Ishikawa (cell line): ENCODE measurements around the gene TPT1.

ENCODE experiments used
- CEBPB ChIP-seq: IDR thresholded peaks from 2 replicates; pipeline ENCODE4 v1.6.1; 2012
- CREB1 ChIP-seq: IDR thresholded peaks from 2 replicates; pipeline ENCODE4 v1.6.1; 2012; ENCODE audit warnings: low read depth
- EGR1 ChIP-seq: IDR thresholded peaks from 2 replicates; pipeline ENCODE4 v1.6.1; 2012
- EP300 ChIP-seq: IDR thresholded peaks from 2 replicates; pipeline ENCODE4 v1.6.1; 2012; ENCODE audit warnings: borderline replicate concordance
- FOXM1 ChIP-seq: IDR thresholded peaks from 2 replicates; pipeline ENCODE4 v1.6.1; 2012; ENCODE audit warnings: low read depth, borderline replicate concordance
- MAX ChIP-seq: IDR thresholded peaks from 2 replicates; pipeline ENCODE4 v1.6.1; 2012
- NFIC ChIP-seq: IDR thresholded peaks from 2 replicates; pipeline ENCODE4 v1.6.1; 2012
- TAF1 ChIP-seq: IDR thresholded peaks from 2 replicates; pipeline ENCODE4 v1.6.1; 2012; ENCODE audit warnings: low read depth, mild to moderate bottlenecking
- TCF12 ChIP-seq: IDR thresholded peaks from 2 replicates; pipeline ENCODE4 v1.6.1; 2012; ENCODE audit warnings: low read depth
- TEAD4 ChIP-seq: IDR thresholded peaks from 2 replicates; pipeline ENCODE4 v1.6.1; 2012
- YY1 ChIP-seq: IDR thresholded peaks from 2 replicates; pipeline ENCODE4 v1.6.1; 2012; ENCODE audit warnings: low read depth
- ZBTB7A ChIP-seq: IDR thresholded peaks from 2 replicates; pipeline ENCODE4 v1.6.1; 2012; ENCODE audit warnings: low read depth
- TF ChIP-seq, protein P1 (sequence below): IDR thresholded peaks from 2 replicates; pipeline ENCODE4 v1.6.1; 2012; ENCODE audit warnings: low read depth, mild to moderate bottlenecking
- TF ChIP-seq, protein P2 (sequence below): IDR thresholded peaks from 2 replicates; pipeline ENCODE4 v1.6.1; 2012

- no peak for TF ChIP-seq EP300
- TF ChIP-seq NFIC, result no peak
- TF ChIP-seq, protein P1, sequence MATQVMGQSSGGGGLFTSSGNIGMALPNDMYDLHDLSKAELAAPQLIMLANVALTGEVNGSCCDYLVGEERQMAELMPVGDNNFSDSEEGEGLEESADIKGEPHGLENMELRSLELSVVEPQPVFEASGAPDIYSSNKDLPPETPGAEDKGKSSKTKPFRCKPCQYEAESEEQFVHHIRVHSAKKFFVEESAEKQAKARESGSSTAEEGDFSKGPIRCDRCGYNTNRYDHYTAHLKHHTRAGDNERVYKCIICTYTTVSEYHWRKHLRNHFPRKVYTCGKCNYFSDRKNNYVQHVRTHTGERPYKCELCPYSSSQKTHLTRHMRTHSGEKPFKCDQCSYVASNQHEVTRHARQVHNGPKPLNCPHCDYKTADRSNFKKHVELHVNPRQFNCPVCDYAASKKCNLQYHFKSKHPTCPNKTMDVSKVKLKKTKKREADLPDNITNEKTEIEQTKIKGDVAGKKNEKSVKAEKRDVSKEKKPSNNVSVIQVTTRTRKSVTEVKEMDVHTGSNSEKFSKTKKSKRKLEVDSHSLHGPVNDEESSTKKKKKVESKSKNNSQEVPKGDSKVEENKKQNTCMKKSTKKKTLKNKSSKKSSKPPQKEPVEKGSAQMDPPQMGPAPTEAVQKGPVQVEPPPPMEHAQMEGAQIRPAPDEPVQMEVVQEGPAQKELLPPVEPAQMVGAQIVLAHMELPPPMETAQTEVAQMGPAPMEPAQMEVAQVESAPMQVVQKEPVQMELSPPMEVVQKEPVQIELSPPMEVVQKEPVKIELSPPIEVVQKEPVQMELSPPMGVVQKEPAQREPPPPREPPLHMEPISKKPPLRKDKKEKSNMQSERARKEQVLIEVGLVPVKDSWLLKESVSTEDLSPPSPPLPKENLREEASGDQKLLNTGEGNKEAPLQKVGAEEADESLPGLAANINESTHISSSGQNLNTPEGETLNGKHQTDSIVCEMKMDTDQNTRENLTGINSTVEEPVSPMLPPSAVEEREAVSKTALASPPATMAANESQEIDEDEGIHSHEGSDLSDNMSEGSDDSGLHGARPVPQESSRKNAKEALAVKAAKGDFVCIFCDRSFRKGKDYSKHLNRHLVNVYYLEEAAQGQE, result no peak
- no peak for TF ChIP-seq EGR1
- TF ChIP-seq, protein P2, sequence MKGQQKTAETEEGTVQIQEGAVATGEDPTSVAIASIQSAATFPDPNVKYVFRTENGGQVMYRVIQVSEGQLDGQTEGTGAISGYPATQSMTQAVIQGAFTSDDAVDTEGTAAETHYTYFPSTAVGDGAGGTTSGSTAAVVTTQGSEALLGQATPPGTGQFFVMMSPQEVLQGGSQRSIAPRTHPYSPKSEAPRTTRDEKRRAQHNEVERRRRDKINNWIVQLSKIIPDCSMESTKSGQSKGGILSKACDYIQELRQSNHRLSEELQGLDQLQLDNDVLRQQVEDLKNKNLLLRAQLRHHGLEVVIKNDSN, result no peak
- TF ChIP-seq CREB1, result no peak
- TF ChIP-seq CEBPB, result no peak
- TF ChIP-seq FOXM1, result no peak
- TF ChIP-seq TCF12, result no peak
- TF ChIP-seq YY1, result no peak
- TF ChIP-seq MAX, result no peak
- TF ChIP-seq ZBTB7A, result no peak
- no peak for TF ChIP-seq TEAD4
- no peak for TF ChIP-seq TAF1
Measured at GRCh38 chr13:45336025-45336800, 4.8 kb downstream of the TPT1 start.
